HG03103 (cell line): ENCODE results near the gene ASB2.

Source experiments
- ATAC-seq: cut with Tn5 transposase; IDR thresholded peaks from one replicate; pipeline ENCODE4 v1.9.1; 2021; ENCODE audit warnings: low read depth; ENCODE audit not compliant: unreplicated experiment

The ASB2 gene

GRCh38 chr14:93981316-93982229, 5.2 kb upstream of the ASB2 start:
- ATAC-seq: no peak

- ATAC-seq: no peak
Measured at GRCh38 chr14:93980456-93981201, 4.3 kb upstream of the ASB2 start.

- ATAC-seq: no peak
Measured at GRCh38 chr14:93978735-93979134, 2.4 kb upstream of the ASB2 start.

- ATAC-seq: no peak
Measured at GRCh38 chr14:93977790-93978581, 1.6 kb upstream of the ASB2 start.

- ATAC-seq: no peak
Measured at GRCh38 chr14:93977171-93977570, 801 bp upstream of the ASB2 start.

- ATAC-seq: peak; percentile 72
Measured at GRCh38 chr14:93975791-93976476, 436 bp downstream of the ASB2 start.

- no peak for ATAC-seq
Measured at GRCh38 chr14:93974833-93975232, 1.5 kb downstream of the ASB2 start.

GRCh38 chr14:93974299-93974698, 2.1 kb downstream of the ASB2 start:
- no peak for ATAC-seq

- no peak for ATAC-seq
Measured at GRCh38 chr14:93973607-93974006, 2.8 kb downstream of the ASB2 start.

- ATAC-seq: no peak
Measured at GRCh38 chr14:93972618-93973205, 3.7 kb downstream of the ASB2 start.

- no peak for ATAC-seq
Measured at GRCh38 chr14:93971635-93972027, 4.7 kb downstream of the ASB2 start.

GRCh38 chr14:93970965-93971634, 5.3 kb downstream of the ASB2 start:
- peak; percentile 33 for ATAC-seq

GRCh38 chr14:93970585-93970964, 5.8 kb downstream of the ASB2 start:
- no peak for ATAC-seq

- no peak for ATAC-seq
Measured at GRCh38 chr14:93969082-93969828, 7.1 kb downstream of the ASB2 start.

GRCh38 chr14:93967637-93968250, 8.6 kb downstream of the ASB2 start:
- peak; percentile 40 for ATAC-seq

GRCh38 chr14:93965946-93966474, 10.4 kb downstream of the ASB2 start:
- ATAC-seq: no peak

- ATAC-seq: no peak
Measured at GRCh38 chr14:93965287-93965821, 11.0 kb downstream of the ASB2 start.

- no peak for ATAC-seq
Measured at GRCh38 chr14:93964820-93965286, 11.5 kb downstream of the ASB2 start.
